GM18517 (cell line): ENCODE measurements around the gene PFKM.
"Not testable (repeated sequence)": the region's sequence is repeated elsewhere in the genome, so short reads cannot be mapped to it uniquely, and the experiment has no call there.

ENCODE experiments used
- ATAC-seq: cut with Tn5 transposase; IDR thresholded peaks from one replicate; pipeline ENCODE4 v1.9.1; 2021; ENCODE audit warnings: mild to moderate bottlenecking, moderate library complexity; ENCODE audit not compliant: unreplicated experiment

The PFKM gene

GRCh38 chr12:48110691-48111311, 8.4 kb upstream of the PFKM start:
- ATAC-seq = no peak

- not testable (repeated sequence) for ATAC-seq
These were observed 7.9 kb upstream of the PFKM start for GRCh38 chr12:48111312-48111693.

GRCh38 chr12:48115957-48116356, 3.2 kb upstream of the PFKM start:
- no peak for ATAC-seq

GRCh38 chr12:48118284-48118871, 786 bp upstream of the PFKM start:
- no peak for ATAC-seq

GRCh38 chr12:48119834-48120195, 651 bp downstream of the PFKM start:
- ATAC-seq = no peak

- no peak for ATAC-seq
These were observed 2.4 kb downstream of the PFKM start for GRCh38 chr12:48121522-48121921.

GRCh38 chr12:48122065-48122834, 3.1 kb downstream of the PFKM start:
- no peak for ATAC-seq

- no peak for ATAC-seq
These were observed 4.0 kb downstream of the PFKM start for GRCh38 chr12:48123169-48123568.

- not testable (repeated sequence) for ATAC-seq
These were observed 6.4 kb downstream of the PFKM start for GRCh38 chr12:48125542-48125941.

GRCh38 chr12:48125985-48126384, 6.8 kb downstream of the PFKM start:
- ATAC-seq = no peak

GRCh38 chr12:48126953-48127630, 7.9 kb downstream of the PFKM start:
- no peak for ATAC-seq

- no peak for ATAC-seq
These were observed 9.6 kb downstream of the PFKM start for GRCh38 chr12:48128800-48129199.

GRCh38 chr12:48129376-48129775, 10.2 kb downstream of the PFKM start:
- no peak for ATAC-seq

- ATAC-seq = no peak
These were observed 12.4 kb downstream of the PFKM start for GRCh38 chr12:48131517-48131916.

GRCh38 chr12:48132826-48133225, 13.7 kb downstream of the PFKM start:
- no peak for ATAC-seq

GRCh38 chr12:48135027-48135426, 15.9 kb downstream of the PFKM start:
- no peak for ATAC-seq

GRCh38 chr12:48142818-48143674, 23.9 kb downstream of the PFKM start:
- ATAC-seq = no peak

- no peak for ATAC-seq
These were observed 24.7 kb downstream of the PFKM start for GRCh38 chr12:48143898-48144297.

- ATAC-seq = no peak
These were observed 26.8 kb downstream of the PFKM start for GRCh38 chr12:48145981-48146380.

GRCh38 chr12:48151103-48151771, 32.1 kb downstream of the PFKM start:
- no peak for ATAC-seq
